Endothelial cell of umbilical vein (primary cell): ENCODE data around the gene TTN. TPM values are rescaled to one million over a fixed set of nuclear protein-coding genes. Genes with fewer than 3 reads are reported as not detected.

Source experiments
- BruUV-seq: library from RNA; stranded (reverse); fragments of 400-500 nt; replicated peaks from 2 replicates; lab custom pipeline; 2021; lab: Mats Ljungman, UMichigan
- CTCF ChIA-PET: fragments of 300-600, 350-600 bp; sonication (Branson Sonifier 250); formaldehyde crosslinking; loops from one replicate; lab custom pipeline; 2021; ENCODE audit warnings: antibody characterized with exemption, inconsistent platforms; lab: Charles Lee
- POLR2A ChIA-PET: fragments of 300-600, 350-600 bp; sonication (Branson Sonifier 250); formaldehyde crosslinking; loops from one replicate; lab custom pipeline; 2021; ENCODE audit warnings: antibody characterized with exemption, inconsistent platforms; lab: Charles Lee
- DNase-seq: peaks from one replicate; pipeline ENCODE4 v3.0.0-alpha.2; 2011; ENCODE audit warnings: low read depth, low spot score
- FAIRE-seq: peaks from 2 replicates; lab custom pipeline; 2011; peaks lifted over from hg19 to GRCh38; lab: Jason Lieb, UNC
- H2AFZ ChIP-seq: 2 replicates; pipeline ENCODE4 v1.6.0; 2012; ENCODE audit warnings: low read depth, low read length, control low read depth, inconsistent platforms
- H3K27ac ChIP-seq: 2 replicates; pipeline ENCODE4 v1.5.1; 2011; ENCODE audit warnings: low read depth, mild to moderate bottlenecking, control low read depth, low read length, moderate library complexity; ENCODE audit not compliant: insufficient read depth
- H3K27me3 ChIP-seq, 2 experiments: 2 replicates each; pipeline versions ENCODE4 v1.6.0 to v1.6.1; 2011; ENCODE audit warnings: low read length in 2 of 2, mixed read lengths in 1 of 2; ENCODE audit not compliant: control insufficient read depth in 2 of 2, insufficient read depth in 2 of 2
- H3K36me3 ChIP-seq, 2 experiments: 2 replicates in 1 of 2; 3 replicates in 1 of 2; pipeline ENCODE4 v1.5.1; 2011; ENCODE audit warnings: low read length in 2 of 2, mild to moderate bottlenecking in 1 of 2, moderate library complexity in 1 of 2; ENCODE audit not compliant: control insufficient read depth in 2 of 2, insufficient read depth in 2 of 2; ENCODE audit errors: extremely low read depth in 1 of 2
- H3K4me1 ChIP-seq: 3 replicates; pipeline ENCODE4 v1.5.1; 2011; ENCODE audit warnings: mild to moderate bottlenecking, low read length; ENCODE audit not compliant: control insufficient read depth, insufficient read depth; ENCODE audit errors: extremely low read depth
- H3K4me2 ChIP-seq: 2 replicates; pipeline ENCODE4 v1.6.1; 2011; ENCODE audit warnings: low read length, control low read depth, mixed read lengths; ENCODE audit not compliant: insufficient read depth
- H3K4me3 ChIP-seq, 3 experiments: fragments of 200-600 bp in 1 of 3; sonication (generic), shearing (Covaris generic) in 1 of 3; replicated peaks in 1 of 3; 2 replicates each; pipeline ENCODE4 v1.5.1; 2011 to 2016; ENCODE audit warnings: control low read depth in 3 of 3, low read length in 3 of 3, mild to moderate bottlenecking in 2 of 3, inconsistent platforms in 1 of 3, low read depth in 1 of 3, moderate library complexity in 1 of 3; ENCODE audit not compliant: insufficient read depth in 1 of 3
- H3K79me2 ChIP-seq: 2 replicates; pipeline ENCODE4 v1.6.0; 2012; ENCODE audit warnings: low read length, inconsistent platforms; ENCODE audit not compliant: control insufficient read depth, insufficient read depth
- H3K9ac ChIP-seq: replicated peaks from 2 replicates; pipeline ENCODE3; 2011; ENCODE audit warnings: low read length, control low read depth; ENCODE audit not compliant: insufficient read depth; ENCODE audit errors: extremely low read depth
- H3K9me1 ChIP-seq: replicated peaks from 3 replicates; pipeline ENCODE4 v1.6.0; 2011; ENCODE audit warnings: mild to moderate bottlenecking, low read length; ENCODE audit not compliant: control insufficient read depth, insufficient read depth; ENCODE audit errors: extremely low read depth
- H3K9me3 ChIP-seq: replicated peaks from 2 replicates; pipeline ENCODE4 v1.5.1; 2012; ENCODE audit warnings: low read length, inconsistent platforms; ENCODE audit not compliant: control insufficient read depth, insufficient read depth
- H4K20me1 ChIP-seq: replicated peaks from 2 replicates; pipeline ENCODE3; 2011; ENCODE audit warnings: mild to moderate bottlenecking, low read length; ENCODE audit not compliant: control insufficient read depth, insufficient read depth; ENCODE audit errors: extremely low read depth
- EZH2 ChIP-seq: IDR thresholded peaks from 2 replicates; pipeline ENCODE4 v1.6.1; 2012; ENCODE audit warnings: borderline replicate concordance, low read depth, mild to moderate bottlenecking, moderate library complexity, low read length, inconsistent platforms; ENCODE audit not compliant: severe bottlenecking
- FOS ChIP-seq: IDR thresholded peaks from 2 replicates; pipeline ENCODE4 v1.6.1; 2011; ENCODE audit warnings: mild to moderate bottlenecking, low read length, moderate library complexity, borderline replicate concordance; ENCODE audit not compliant: insufficient read depth
- GATA2 ChIP-seq: IDR thresholded peaks from 2 replicates; pipeline ENCODE4 v1.7.0; 2011; ENCODE audit warnings: low read depth, mild to moderate bottlenecking, moderate library complexity, mixed read lengths, low read length; ENCODE audit not compliant: insufficient read length, insufficient read depth
- JUN ChIP-seq: IDR thresholded peaks from 2 replicates; pipeline ENCODE4 v1.6.1; 2011; ENCODE audit warnings: borderline replicate concordance, low read depth; ENCODE audit not compliant: insufficient read length, insufficient read depth
- MYC ChIP-seq: IDR thresholded peaks from one replicate; pipeline ENCODE4 v1.6.1; 2011; ENCODE audit warnings: mild to moderate bottlenecking, low read depth, low read length
- POLR2A ChIP-seq: IDR thresholded peaks from 2 replicates; pipeline ENCODE4 v1.6.1; 2012; ENCODE audit warnings: low read depth, mild to moderate bottlenecking, control low read depth, low read length
- POLR2AphosphoS5 ChIP-seq: IDR thresholded peaks from 2 replicates; pipeline ENCODE4 v1.6.1; 2012; ENCODE audit warnings: low read depth, mild to moderate bottlenecking, control low read depth, low read length, moderate library complexity; ENCODE audit not compliant: insufficient read depth
- dilution Hi-C: fragments of 300-500 bp; cut with MboI; formaldehyde crosslinking; loops from one replicate; pipeline ENCODE4 v1.15.0; 2019; ENCODE audit warnings: low sequenced_read_pairs; ENCODE audit not compliant: extremely low pct_ligation_motif_present
- intact Hi-C: fragments of 100-400 bp; cut with micrococcal nuclease; formaldehyde crosslinking; loops from one replicate; pipeline ENCODE4 v1.10.0; 2022
- polyA plus RNA-seq, 4 experiments: library from polyadenylated mRNA; depleted of rRNA in 3 of 4; stranded (reverse) in 3 of 4; unstranded in 1 of 4; fragments of >200 nt; gene quantifications; 2 replicates each; pipeline versions ENCODE4 v1.2.1 to v1.2.3, GENCODE V29; 2011 to 2012; ENCODE audit warnings: missing spikeins in 1 of 4
- total RNA-seq: library from RNA; stranded (reverse); gene quantifications from 2 replicates; pipeline ENCODE4 v1.2.3, GENCODE V29; 2021
- TF ChIP-seq, protein P1 (sequence below), 2 donors: IDR thresholded peaks; 1 replicate in 1 of 2; 2 replicates in 1 of 2; pipeline ENCODE4 v1.5.1; 2011; ENCODE audit warnings: low read length in 2 of 2, mild to moderate bottlenecking in 2 of 2, moderate library complexity in 2 of 2, control low read depth in 1 of 2, inconsistent platforms in 1 of 2, low read depth in 1 of 2; ENCODE audit not compliant: insufficient read depth in 1 of 2; ENCODE audit errors: extremely low read depth in 1 of 2
- TF ChIP-seq, protein P2 (sequence below): IDR thresholded peaks from 2 replicates; pipeline ENCODE4 v1.6.1; 2011; ENCODE audit not compliant: insufficient read depth, insufficient read length

Gene TTN
- total and polyA plus RNA-seq, 2 donors (not counting 3 experiments of a cell fraction or from before 2014, with no cell fraction given), result 0.11 to 0.49 TPM

DNA sequence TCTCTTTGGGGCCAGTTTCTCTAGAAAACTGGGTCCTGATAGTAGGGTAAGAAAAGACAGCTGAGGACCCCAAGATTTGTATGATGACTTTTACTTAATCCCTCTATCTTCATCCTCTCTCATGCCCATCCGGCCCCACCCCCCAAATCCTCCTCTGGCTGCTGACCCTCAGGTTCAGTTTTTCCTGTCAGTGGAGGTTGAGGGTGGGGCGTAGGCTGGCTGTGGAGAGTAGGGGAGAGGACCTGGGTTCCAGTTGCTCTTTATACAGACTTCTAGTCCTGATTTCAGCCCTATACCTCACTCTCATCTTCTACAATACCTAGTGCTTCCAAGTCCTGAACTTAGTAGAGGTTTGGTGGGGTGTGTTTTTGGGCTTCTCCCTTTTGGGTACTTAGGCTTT is 298.6 kb downstream of the TTN start:
- no peak for FAIRE-seq
- POLR2A ChIA-PET, result no interaction called here

DNA sequence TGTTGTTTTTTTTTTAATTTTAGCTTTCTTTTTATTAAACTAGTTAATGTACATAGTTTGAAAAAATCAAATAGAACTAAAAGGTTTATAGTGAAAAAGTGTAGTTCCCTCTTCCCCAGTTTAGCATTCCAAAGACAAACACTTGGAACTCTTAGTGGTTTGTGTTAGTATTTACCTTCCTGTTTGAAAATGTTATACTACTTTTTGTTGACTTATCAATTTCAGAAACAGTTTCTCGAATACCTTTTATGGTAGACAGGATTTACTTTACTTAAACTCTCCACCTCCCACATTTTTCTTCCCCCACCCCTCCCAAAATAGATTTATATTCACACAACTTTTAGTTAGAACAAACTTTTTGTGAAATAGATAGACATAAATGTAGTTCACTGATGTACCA is 300.3 kb downstream of the TTN start:
- no peak overlapping the region for H2AFZ ChIP-seq
- dilution Hi-C loops, result no loop called here
- no peaks in the 10 kb centered on the region for H3K79me2 ChIP-seq
- no peak overlapping the region for H3K4me3 ChIP-seq
- FAIRE-seq, result no peak
- DNase-seq, result no peak
- TF ChIP-seq, protein P1, sequence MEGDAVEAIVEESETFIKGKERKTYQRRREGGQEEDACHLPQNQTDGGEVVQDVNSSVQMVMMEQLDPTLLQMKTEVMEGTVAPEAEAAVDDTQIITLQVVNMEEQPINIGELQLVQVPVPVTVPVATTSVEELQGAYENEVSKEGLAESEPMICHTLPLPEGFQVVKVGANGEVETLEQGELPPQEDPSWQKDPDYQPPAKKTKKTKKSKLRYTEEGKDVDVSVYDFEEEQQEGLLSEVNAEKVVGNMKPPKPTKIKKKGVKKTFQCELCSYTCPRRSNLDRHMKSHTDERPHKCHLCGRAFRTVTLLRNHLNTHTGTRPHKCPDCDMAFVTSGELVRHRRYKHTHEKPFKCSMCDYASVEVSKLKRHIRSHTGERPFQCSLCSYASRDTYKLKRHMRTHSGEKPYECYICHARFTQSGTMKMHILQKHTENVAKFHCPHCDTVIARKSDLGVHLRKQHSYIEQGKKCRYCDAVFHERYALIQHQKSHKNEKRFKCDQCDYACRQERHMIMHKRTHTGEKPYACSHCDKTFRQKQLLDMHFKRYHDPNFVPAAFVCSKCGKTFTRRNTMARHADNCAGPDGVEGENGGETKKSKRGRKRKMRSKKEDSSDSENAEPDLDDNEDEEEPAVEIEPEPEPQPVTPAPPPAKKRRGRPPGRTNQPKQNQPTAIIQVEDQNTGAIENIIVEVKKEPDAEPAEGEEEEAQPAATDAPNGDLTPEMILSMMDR (IDR thresholded peaks at IDR 0.05; ENCODE audit: extremely low read depth in 1 of 2, insufficient read depth in 1 of 2, low read depth in 1 of 2, low read length in 2 of 2), result no peak
- TF ChIP-seq GATA2 (no peak), FOS (no peak), JUN (no peak), POLR2AphosphoS5 (no peak), MYC (no peak), POLR2A (no peak), EZH2 (no peak)
- TF ChIP-seq, protein P2, sequence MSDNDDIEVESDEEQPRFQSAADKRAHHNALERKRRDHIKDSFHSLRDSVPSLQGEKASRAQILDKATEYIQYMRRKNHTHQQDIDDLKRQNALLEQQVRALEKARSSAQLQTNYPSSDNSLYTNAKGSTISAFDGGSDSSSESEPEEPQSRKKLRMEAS, result no peak
- intact Hi-C loops, result no loop called here
- H3K9ac ChIP-seq, result no peak overlapping the region
- H3K4me1 ChIP-seq, result no peaks in the 10 kb centered on the region
- no peaks in the 10 kb centered on the region for H3K9me1 ChIP-seq
- no TSS peak for BruUV-seq
- no peaks in the 10 kb centered on the region for H4K20me1 ChIP-seq
- peaks cover 1 to 10% of the 10 kb centered on the region in 2 experiments for H3K36me3 ChIP-seq
- ChIA-PET POLR2A (no interaction called here), CTCF (interaction anchor here (1.7 kb wide), 1 partner anchor 17 kb away, joined by 4 read pairs; no protein-coding TSS in a partner anchor)
- no peak overlapping the region for H3K27ac ChIP-seq
- H3K27me3 ChIP-seq, result no peaks in the 10 kb centered on the region
- H3K4me2 ChIP-seq, result no peak overlapping the region
- no peaks in the 10 kb centered on the region for H3K9me3 ChIP-seq

More for the DNA sequence above, 298.6 kb downstream of the TTN start:
- intact Hi-C loops, result no loop called here
- peaks cover 0 to 2% of the 10 kb centered on the region in 2 experiments for H3K36me3 ChIP-seq
- no peaks in the 10 kb centered on the region for H3K27me3 ChIP-seq
- H3K79me2 ChIP-seq, result no peaks in the 10 kb centered on the region
- no peaks in the 10 kb centered on the region for H3K9me3 ChIP-seq
- no peak overlapping the region for H3K4me2 ChIP-seq
- no peak overlapping the region for H2AFZ ChIP-seq
- TF ChIP-seq EZH2, result no peak
- TF ChIP-seq MYC, result no peak
- no TSS peak for BruUV-seq
- no peak for DNase-seq
- H3K4me3 ChIP-seq, result no peak overlapping the region
- dilution Hi-C loops, result no loop called here
- H4K20me1 ChIP-seq, result no peaks in the 10 kb centered on the region
- H3K27ac ChIP-seq, result no peak overlapping the region
- no peak overlapping the region for H3K9ac ChIP-seq
- H3K9me1 ChIP-seq, result no peaks in the 10 kb centered on the region
- no peaks in the 10 kb centered on the region for H3K4me1 ChIP-seq
- CTCF ChIA-PET, result interaction anchor here (1.7 kb wide), 1 partner anchor 19 kb away, joined by 4 read pairs; no protein-coding TSS in a partner anchor
